Activated T-helper 1 cell treated with anti-CD3 and anti-CD28 coated beads, Interleukin-12 subunit alpha, Interleukin-12 subunit beta, Interleukin-2, Interleukin-4 antibody, amounts not matched to agents 30 ng/mL and 10 ng/mL and 1 ng/mL, durations not matched to agents 14 hours and 24 hours and 36 hours (primary cell): ENCODE data around the gene ZNF274. TPM values are rescaled to one million over a fixed set of nuclear protein-coding genes. Genes with fewer than 3 reads are reported as not detected.
"Not testable (repeated sequence)": the region's sequence is repeated elsewhere in the genome, so short reads cannot be mapped to it uniquely, and the experiment has no call there.

Experiments
- DNase-seq: peaks from one replicate; pipeline ENCODE4 v3.0.0; 2021; ENCODE audit warnings: low spot score
- H3K27ac Mint-ChIP-seq: one replicate; pipeline ENCODE4 v1.8.0; 2021; ENCODE audit warnings: mild to moderate bottlenecking, mixed read lengths
- H3K27me3 Mint-ChIP-seq: one replicate; pipeline ENCODE4 v1.8.0; 2022; ENCODE audit warnings: mild to moderate bottlenecking, moderate library complexity, mixed read lengths; ENCODE audit not compliant: insufficient read depth
- H3K36me3 Mint-ChIP-seq: one replicate; pipeline ENCODE4 v1.8.0; 2021; ENCODE audit warnings: low read depth, mixed read lengths
- H3K4me1 Mint-ChIP-seq: one replicate; pipeline ENCODE4 v1.8.0; 2021; ENCODE audit warnings: low read depth, mixed read lengths
- H3K4me3 Mint-ChIP-seq: one replicate; pipeline ENCODE4 v1.8.0; 2021; ENCODE audit warnings: mild to moderate bottlenecking, moderate library complexity, mixed read lengths
- H3K9me3 Mint-ChIP-seq: one replicate; pipeline ENCODE4 v1.8.0; 2021; ENCODE audit warnings: mixed read lengths
- intact Hi-C: fragments of 100-400 bp; cut with micrococcal nuclease; formaldehyde crosslinking; loops from one replicate; pipeline ENCODE4 v1.15.1; 2024
- total RNA-seq: library from RNA; stranded (reverse); gene quantifications from 2 replicates; pipeline ENCODE4 v1.2.3, GENCODE V29; 2022

The ZNF274 gene
- total RNA-seq, 1 donor from 2014 or later: 21.2 TPM

DNA sequence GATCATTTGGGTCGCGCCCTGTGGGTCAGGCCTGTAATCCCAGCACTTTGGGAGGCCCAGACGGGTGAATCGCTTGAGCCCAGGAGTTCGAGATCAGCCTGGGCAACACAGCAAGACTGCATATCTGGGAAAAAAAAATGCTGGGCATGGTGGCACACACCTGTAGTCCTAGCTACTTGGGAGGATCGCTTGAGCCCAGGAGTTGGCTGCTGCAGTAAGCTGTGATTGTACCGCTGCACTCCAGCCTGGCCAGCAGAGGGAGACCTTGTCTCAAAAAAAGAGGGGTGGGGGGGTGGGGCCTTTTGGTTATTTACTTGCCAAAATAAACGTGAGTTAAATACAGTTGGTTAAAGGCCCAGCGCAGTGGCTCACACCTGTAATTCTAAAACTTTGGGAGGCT lies 36.0 kb downstream of the ZNF274 start:
- Mint-ChIP-seq H3K36me3 (peaks cover 7% of the 10 kb centered on the region), H3K4me3 (no peak overlapping the region), H3K27me3 (no peaks in the 10 kb centered on the region), H3K27ac (no peak overlapping the region), H3K9me3 (peaks cover 51% of the 10 kb centered on the region), H3K4me1 (no peaks in the 10 kb centered on the region)
- intact Hi-C loops: loop anchor here (1.0 to 2.0 kb wide), 2 partner anchors 9 to 300 kb away; partner anchors contain the start of genes ZBTB45 and ZNF544
- DNase-seq: peak; percentile 8

DNA sequence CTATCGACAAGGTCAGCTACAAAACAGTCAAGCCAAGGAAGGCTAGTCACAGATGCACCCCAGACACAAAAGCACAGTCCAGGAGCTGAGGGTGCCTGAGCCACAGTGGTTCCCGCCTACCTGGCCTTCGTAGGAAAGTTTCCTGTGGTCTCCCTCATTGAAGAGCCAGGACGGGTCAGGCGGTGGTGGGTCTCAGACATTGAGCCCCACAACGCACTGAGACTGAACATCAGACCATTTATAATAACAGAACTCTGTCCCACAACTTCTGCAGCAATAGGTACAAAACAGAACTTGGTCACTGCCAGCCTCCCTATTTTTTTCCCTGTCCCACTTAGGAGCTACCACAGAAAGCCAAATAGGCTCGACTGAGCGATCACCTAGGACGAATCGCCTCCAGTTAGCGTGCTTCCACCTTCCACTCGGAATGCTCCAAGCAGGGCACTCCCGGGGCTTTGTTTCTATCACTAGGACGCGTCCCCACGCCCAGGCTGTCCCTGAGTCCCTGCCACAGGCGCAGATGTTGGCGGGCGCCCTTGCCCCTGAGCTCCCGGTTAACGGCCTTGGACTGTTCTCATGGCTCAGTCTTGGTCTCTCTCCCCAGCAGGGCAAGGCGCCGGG lies 45.2 kb downstream of the ZNF274 start:
- no peak for DNase-seq
- Mint-ChIP-seq H3K4me3 (peak overlapping the region; percentile 89), H3K36me3 (peaks cover 46% of the 10 kb centered on the region), H3K27ac (peak overlapping the region; percentile 96), H3K27me3 (no peaks in the 10 kb centered on the region), H3K4me1 (peaks cover 32% of the 10 kb centered on the region), H3K9me3 (peaks cover 44% of the 10 kb centered on the region)
- intact Hi-C loops: loop anchor here (1.0 to 5.0 kb wide), 6 partner anchors 9 to 291 kb away; partner anchors contain the start of genes ERVK3-1, ZBTB45, ZNF274 and ZNF8

DNA sequence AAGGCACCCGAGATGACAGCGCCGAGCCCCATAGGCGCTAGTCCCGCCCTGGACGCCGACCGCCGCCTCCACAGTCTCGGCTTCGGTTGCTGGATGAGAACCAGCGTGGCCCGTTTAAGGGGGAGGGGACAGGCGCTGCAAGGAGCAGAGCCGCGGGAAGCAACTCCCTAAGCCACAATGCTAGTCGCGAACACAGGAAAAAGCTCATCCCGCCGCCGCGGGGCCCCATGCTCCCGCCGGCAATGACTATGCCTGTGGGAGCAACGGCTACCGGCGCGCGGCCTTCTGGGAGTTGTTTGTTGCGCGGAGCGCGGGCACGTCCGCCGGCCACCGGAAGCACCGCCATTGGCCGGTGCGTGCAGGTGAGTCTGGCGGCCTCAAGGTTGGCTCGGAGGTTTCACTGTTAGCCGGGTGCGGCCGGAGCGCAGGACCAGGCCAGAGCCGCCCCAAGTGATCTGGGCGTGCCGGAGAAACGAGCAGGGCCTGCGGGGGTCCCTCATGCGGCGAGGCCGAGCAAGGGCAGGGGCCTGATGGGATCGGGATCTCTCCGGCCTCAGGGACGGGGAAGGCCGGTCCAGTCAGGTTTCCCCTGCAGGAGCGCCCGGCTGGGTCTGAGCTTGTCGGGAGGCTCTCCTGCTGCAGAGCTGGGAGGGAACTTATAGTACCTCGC lies 45.9 kb downstream of the ZNF274 start, which contains the start of gene ZNF544:
ZNF544 (plus strand) TSS at position 330 of the 670 bp plus-strand sequence. CDS start 15,110 bp downstream, outside the sequence.
- H3K9me3 Mint-ChIP-seq: peaks cover 50% of the 10 kb centered on the region

DNA sequence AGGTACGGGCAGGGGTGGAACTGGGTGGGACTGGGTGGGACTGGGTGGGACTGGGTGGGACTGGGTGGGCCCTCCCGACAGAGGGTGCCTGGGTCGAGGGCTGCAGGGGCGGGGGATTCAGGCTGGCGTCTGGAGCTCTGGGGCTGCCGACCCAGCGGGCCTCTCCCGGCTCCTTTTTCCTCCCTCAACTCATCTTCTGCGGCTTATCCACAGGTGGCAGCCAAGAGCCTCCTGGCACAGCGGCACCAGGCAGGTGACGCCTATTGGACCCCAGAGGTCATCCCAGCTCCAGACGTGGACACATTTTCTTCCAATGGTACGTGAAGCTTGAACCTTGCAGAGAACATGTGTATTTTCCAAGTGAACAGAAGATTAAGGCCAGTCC lies 46.4 kb downstream of the ZNF274 start:
- Mint-ChIP-seq H3K4me1 (peaks cover 32% of the 10 kb centered on the region), H3K36me3 (peaks cover 57% of the 10 kb centered on the region), H3K27ac (peak overlapping the region; percentile 78), H3K27me3 (no peaks in the 10 kb centered on the region), H3K4me3 (peak overlapping the region; percentile 89), H3K9me3 (peaks cover 50% of the 10 kb centered on the region)
- no peak for DNase-seq
- intact Hi-C loops: loop anchor here (5.0 kb wide), 2 partner anchors 47 to 98 kb away; partner anchors contain the start of genes ZNF274 and ZSCAN22

More for the DNA sequence above, 45.9 kb downstream of the ZNF274 start, which contains the start of gene ZNF544:
- DNase-seq: peak; percentile 60
- peaks cover 51% of the 10 kb centered on the region for H3K36me3 Mint-ChIP-seq
- H3K27me3 Mint-ChIP-seq: no peaks in the 10 kb centered on the region
- peak within 1 kb of the TSS; percentile 96 for H3K27ac Mint-ChIP-seq
- peak within 1 kb of the TSS; percentile 89 for H3K4me3 Mint-ChIP-seq
- H3K4me1 Mint-ChIP-seq: peaks cover 32% of the 10 kb centered on the region
- intact Hi-C loops: loop anchor here (1.0 to 5.0 kb wide), 6 partner anchors 9 to 291 kb away; partner anchors contain the start of genes ERVK3-1, ZBTB45, ZNF274 and ZNF8

DNA sequence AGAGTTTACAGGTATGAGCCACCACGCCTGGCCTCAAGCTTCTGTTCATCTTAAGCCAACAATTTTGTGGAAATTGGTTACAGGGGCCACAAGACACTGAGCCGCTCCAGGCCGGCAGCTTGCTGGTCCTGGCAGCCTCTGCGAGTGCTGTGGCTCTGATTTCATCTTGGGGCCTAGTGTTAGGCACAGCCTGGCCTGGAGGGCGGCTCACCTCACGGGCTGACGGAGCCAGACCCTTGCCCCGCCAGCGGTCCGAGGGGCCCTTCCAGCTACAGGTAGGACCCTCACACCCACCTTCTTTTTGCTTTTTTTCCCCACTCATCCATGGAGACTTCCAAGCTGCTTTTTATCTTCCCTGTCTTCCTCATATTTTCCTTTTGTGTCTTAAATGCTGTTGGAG lies 54.5 kb downstream of the ZNF274 start:
- H3K27me3 Mint-ChIP-seq: no peaks in the 10 kb centered on the region
- peaks cover 83% of the 10 kb centered on the region for H3K36me3 Mint-ChIP-seq
- no peak overlapping the region for H3K27ac Mint-ChIP-seq
- DNase-seq: no peak
- intact Hi-C loops: no loop called here
- no peak overlapping the region for H3K4me3 Mint-ChIP-seq
- no peaks in the 10 kb centered on the region for H3K4me1 Mint-ChIP-seq
- H3K9me3 Mint-ChIP-seq: peaks cover 32% of the 10 kb centered on the region

DNA sequence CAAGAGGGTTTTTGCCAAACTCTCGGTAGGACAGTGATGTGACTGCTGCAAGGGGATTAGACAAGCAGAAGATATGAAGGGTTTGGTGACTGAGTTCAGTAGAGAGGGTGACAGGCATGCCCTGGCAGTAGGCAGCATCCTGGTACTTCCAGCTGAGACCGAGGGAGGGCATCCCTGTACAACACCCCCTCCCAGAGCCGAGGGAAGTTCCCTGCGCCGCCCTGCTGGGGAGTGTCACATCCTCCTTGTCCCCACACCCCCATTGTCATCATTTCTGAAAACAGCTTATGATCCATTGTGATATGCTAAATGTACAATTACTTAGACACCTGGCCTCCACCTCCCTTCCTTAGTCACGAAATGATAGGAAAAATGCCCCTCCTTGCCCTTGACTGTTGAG lies 60.5 kb downstream of the ZNF274 start:
- H3K27ac Mint-ChIP-seq: no peak overlapping the region
- H3K9me3 Mint-ChIP-seq: peaks cover 41% of the 10 kb centered on the region
- H3K36me3 Mint-ChIP-seq: peaks cover 90% of the 10 kb centered on the region
- no peaks in the 10 kb centered on the region for H3K4me1 Mint-ChIP-seq
- H3K27me3 Mint-ChIP-seq: no peaks in the 10 kb centered on the region
- DNase-seq: no peak
- intact Hi-C loops: no loop called here
- H3K4me3 Mint-ChIP-seq: no peak overlapping the region

DNA sequence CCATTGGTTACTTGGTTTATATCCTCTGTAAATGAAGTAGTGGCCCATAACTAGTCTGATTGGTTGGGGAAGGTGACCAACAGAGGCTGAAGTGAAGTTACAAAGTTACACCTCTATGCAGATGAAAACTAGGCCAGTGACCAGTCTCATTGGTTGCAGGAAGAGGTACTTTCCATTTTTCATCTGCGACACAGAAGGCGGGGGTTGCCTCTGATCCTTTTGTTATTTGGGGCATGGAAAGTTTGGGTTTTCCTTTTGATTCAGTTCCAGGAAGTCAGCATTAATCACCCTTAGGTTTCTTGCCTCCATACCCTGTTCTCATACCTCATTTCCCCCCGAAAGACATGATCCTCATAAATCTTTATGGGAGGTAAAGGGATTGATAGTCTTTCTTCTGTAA lies 66.0 kb downstream of the ZNF274 start:
- no peak for DNase-seq
- Mint-ChIP-seq H3K9me3 (peaks cover 64% of the 10 kb centered on the region), H3K4me1 (no peaks in the 10 kb centered on the region), H3K27ac (no peak overlapping the region), H3K4me3 (no peak overlapping the region), H3K36me3 (peaks cover 85% of the 10 kb centered on the region), H3K27me3 (no peaks in the 10 kb centered on the region)
- intact Hi-C loops: no loop called here

DNA sequence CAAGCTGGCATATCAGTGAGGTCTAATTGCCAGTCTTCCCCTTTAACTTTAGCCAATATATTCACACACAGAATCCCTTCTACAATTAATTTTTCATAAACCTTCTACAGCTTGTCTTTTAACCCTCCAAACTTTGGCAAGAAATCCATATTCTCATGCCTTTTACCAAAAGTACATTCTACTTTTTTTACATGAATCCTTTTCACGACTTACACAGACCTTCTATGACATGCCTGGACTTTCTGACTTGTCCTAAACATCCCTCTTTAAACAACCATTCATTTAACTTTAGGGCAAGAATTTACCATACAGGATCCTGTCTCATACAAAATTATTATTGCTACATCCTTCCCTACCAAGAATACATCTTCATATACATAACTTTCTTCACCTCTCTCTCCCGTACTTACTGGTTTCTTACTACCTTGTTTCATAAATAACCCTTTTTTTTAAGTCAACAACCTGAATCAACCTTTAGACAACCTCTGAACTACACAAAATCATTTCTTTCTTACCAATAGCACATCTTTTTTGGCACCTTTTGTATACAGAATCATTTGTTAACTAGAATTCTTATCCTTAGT lies 69.3 kb downstream of the ZNF274 start:
- H3K36me3 Mint-ChIP-seq: peaks cover 85% of the 10 kb centered on the region
- peaks cover 68% of the 10 kb centered on the region for H3K9me3 Mint-ChIP-seq
- H3K27me3 Mint-ChIP-seq: no peaks in the 10 kb centered on the region

DNA sequence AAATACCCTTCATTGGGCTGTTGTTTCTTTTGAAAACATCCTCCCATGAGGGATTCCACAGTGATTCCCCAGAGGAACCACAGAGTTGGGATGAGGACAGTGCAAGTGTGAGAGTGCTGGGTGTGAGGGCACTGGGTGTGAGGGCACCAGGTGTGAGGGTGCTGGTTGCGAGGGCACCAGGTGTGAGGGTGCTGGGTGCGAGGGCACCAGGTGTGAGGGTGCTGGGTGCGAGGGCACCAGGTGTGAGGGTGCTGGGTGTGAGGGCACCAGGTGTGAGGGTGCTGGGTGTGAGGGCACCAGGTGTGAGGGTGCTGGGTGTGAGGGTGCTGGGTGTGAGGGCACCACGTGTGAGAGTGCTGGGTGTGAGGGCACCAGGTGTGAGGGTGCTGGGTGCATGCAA lies 75.4 kb downstream of the ZNF274 start:
- H3K9me3 Mint-ChIP-seq: peaks cover 82% of the 10 kb centered on the region
- H3K27ac Mint-ChIP-seq: peak overlapping the region; percentile 44
- intact Hi-C loops: not testable (repeated sequence)

More for the DNA sequence above, 69.3 kb downstream of the ZNF274 start:
- DNase-seq: no peak
- intact Hi-C loops: no loop called here
- no peak overlapping the region for H3K27ac Mint-ChIP-seq
- H3K4me3 Mint-ChIP-seq: no peak overlapping the region
- H3K4me1 Mint-ChIP-seq: no peaks in the 10 kb centered on the region

DNA sequence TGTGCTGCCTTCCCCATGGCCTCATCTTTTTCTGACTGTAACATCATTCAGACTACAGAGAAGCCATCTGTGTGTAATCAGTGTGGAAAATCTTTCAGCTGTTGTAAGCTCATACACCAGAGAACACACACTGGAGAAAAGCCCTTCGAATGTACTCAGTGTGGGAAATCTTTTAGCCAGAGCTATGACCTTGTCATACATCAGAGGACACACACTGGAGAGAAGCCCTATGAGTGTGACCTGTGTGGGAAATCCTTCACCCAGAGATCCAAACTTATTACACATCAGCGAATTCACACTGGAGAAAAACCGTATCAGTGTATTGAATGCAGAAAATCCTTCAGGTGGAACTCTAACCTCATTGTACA lies 78.7 kb downstream of the ZNF274 start:
- H3K27ac Mint-ChIP-seq: no peak overlapping the region
- peaks cover 71% of the 10 kb centered on the region for H3K36me3 Mint-ChIP-seq
- H3K4me3 Mint-ChIP-seq: no peak overlapping the region
- no peaks in the 10 kb centered on the region for H3K27me3 Mint-ChIP-seq
- intact Hi-C loops: no loop called here
- no peaks in the 10 kb centered on the region for H3K4me1 Mint-ChIP-seq
- DNase-seq: no peak
- peaks cover 67% of the 10 kb centered on the region for H3K9me3 Mint-ChIP-seq

More for the DNA sequence above, 75.4 kb downstream of the ZNF274 start:
- peaks cover 88% of the 10 kb centered on the region for H3K36me3 Mint-ChIP-seq
- not testable (repeated sequence) for DNase-seq, H3K4me1 Mint-ChIP-seq, H3K4me3 Mint-ChIP-seq, H3K27me3 Mint-ChIP-seq

DNA sequence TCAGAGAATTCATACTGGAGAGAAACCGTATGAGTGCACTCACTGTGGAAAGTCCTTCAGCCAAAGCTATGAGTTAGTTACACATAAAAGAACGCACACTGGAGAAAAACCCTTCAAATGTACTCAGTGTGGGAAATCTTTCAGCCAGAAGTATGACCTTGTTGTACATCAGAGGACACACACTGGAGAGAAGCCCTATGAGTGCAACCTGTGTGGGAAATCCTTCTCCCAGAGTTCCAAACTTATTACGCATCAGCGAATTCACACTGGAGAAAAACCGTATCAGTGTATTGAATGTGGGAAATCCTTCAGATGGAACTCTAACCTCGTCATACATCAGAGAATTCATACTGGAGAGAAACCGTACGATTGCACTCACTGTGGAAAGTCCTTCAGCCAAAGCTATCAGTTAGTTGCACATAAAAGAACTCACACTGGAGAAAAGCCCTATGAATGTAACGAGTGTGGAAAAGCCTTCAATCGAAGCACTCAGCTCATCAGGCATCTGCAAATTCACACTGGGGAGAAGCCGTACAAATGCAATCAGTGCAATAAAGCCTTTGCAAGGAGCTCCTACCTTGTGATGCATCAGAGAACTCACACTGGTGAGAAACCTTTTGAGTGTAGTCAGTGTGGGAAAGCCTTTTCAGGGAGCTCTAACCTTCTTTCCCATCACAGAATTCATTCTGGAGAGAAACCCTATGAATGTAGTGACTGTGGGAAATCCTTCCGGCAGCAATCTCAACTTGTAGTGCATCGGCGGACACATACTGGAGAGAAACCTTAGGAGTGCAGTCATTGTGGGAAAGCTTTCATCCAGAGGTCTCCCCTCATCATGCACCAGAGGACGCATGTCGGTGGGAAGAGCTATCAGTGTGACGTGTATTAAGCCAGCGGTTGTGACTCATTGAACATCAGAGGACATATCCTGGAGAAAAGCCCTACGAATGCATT lies 79.4 kb downstream of the ZNF274 start:
- H3K27me3 Mint-ChIP-seq: no peaks in the 10 kb centered on the region
- intact Hi-C loops: loop anchor here (2.0 kb wide), 1 partner anchor 65 kb away; no protein-coding TSS in a partner anchor
- DNase-seq: no peak
- H3K36me3 Mint-ChIP-seq: peaks cover 68% of the 10 kb centered on the region
- no peaks in the 10 kb centered on the region for H3K4me1 Mint-ChIP-seq
- no peak overlapping the region for H3K27ac Mint-ChIP-seq
- H3K9me3 Mint-ChIP-seq: peaks cover 67% of the 10 kb centered on the region
- no peak overlapping the region for H3K4me3 Mint-ChIP-seq

DNA sequence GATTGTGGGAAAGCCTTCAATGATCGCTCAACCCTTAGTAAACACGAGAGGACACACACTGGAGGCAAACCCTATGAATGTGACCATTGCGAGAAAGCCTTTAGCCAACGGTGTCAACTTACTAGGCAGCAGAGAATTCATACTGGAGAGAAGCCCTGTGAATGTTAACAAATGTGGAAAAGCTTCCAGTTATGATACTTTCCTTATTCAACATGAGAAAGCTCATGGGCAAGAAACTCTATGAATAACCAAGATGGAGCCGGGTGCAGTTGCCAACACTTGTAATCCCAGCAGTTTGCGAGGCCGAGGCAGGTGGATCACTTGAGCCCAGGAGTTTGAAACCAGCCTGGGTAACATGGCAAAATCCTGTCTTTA lies 80.0 kb downstream of the ZNF274 start:
- intact Hi-C loops: loop anchor here (2.0 kb wide), 1 partner anchor 66 kb away; no protein-coding TSS in a partner anchor
- H3K4me3 Mint-ChIP-seq: no peak overlapping the region
- H3K9me3 Mint-ChIP-seq: peaks cover 60% of the 10 kb centered on the region
- H3K27ac Mint-ChIP-seq: no peak overlapping the region
- peaks cover 61% of the 10 kb centered on the region for H3K36me3 Mint-ChIP-seq
- no peak for DNase-seq
- H3K4me1 Mint-ChIP-seq: no peaks in the 10 kb centered on the region
- H3K27me3 Mint-ChIP-seq: no peaks in the 10 kb centered on the region
